SHP77 (cell line): ENCODE measurements around the gene HDDC3.
A peak's percentile ranks its signal among the peaks of the same experiment; 100 is the strongest.

Experiments
- DNase-seq, 2 experiments: peaks; one replicate each; lab custom pipeline; 2025; lab: John Stamatoyannopoulos, UW

Gene HDDC3

GRCh38 chr15:90953947-90954711, 21.8 kb upstream of the HDDC3 start:
- no peak for DNase-seq

DNA sequence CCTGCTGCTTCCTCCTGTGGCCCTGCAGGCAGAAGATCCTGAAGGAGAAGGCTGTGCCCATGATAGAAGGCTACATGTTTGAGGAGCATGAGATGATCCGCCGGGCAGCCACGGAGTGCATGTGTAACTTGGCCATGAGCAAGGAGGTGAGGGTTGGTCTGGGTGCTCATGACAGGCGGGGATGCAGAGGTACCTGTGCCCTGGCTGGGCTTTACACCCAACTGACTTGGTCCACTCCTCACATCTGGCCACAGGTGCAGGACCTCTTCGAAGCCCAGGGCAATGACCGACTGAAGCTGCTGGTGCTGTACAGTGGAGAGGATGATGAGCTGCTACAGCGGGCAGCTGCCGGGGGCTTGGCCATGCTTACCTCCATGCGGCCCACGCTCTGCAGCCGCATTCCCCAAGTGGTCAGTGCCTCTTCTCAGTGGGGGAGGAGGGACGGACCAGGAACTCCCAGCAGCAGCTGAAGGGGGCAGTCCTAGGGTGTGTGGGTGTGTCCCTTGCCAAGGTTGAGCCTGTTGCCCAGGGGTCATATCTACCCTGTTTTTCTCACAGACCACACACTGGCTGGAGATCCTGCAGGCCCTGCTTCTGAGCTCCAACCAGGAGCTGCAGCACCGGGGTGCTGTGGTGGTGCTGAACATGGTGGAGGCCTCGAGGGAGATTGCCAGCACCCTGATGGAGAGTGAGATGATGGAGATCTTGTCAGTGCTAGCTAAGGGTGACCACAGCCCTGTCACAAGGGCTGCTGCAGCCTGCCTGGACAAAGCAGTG, 20.7 kb upstream of the HDDC3 start:
- no peak for DNase-seq

DNA sequence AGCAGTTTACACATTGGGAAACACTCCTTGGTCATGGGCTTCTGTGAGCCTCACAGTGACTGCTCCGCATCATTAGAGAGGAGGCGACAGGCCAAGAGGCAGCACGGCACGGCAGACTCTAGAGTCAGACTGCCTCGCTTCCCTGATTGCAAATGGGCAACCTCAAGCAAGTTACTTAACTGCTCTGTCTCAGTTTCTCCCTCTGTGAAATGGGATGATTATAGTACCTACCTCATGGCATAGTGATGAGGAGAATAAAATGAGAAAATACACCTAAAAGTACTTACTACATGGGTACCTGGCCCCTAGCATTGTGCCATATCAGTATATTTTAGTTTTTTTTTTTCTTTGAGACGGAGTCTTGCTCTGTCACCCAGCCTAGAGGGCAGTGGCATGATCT, 18.3 kb upstream of the HDDC3 start:
- DNase-seq, result no peak

DNA sequence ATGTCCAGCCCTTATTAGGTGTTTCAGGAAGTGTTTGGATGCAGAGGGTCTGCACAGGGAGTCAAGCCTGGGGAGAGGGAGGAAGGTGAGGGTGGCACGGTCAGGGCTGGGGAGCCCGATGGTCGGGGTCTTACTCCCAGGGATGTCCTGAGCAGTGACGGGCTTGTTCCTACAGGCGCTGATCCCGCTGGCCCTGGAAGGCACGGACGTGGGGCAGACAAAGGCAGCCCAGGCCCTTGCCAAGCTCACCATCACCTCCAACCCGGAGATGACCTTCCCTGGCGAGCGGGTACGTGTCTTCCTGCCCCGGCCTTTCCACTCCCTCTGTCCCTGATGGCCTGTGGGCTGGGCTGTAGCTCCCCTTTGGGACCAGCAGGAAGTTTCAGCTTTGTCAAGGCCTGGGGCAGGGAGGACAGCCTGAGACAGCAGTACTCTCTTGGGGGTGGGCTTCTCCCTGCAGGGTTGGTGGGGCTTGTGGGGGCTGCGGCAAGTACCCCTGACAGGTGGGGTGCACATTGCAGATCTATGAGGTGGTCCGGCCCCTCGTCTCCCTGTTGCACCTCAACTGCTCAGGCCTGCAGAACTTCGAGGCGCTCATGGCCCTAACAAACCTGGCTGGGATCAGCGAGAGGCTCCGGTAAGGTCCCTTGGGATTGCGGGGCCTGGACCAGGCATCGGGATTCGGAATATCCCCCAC, 17.8 kb upstream of the HDDC3 start:
- DNase-seq, result no peak

DNA sequence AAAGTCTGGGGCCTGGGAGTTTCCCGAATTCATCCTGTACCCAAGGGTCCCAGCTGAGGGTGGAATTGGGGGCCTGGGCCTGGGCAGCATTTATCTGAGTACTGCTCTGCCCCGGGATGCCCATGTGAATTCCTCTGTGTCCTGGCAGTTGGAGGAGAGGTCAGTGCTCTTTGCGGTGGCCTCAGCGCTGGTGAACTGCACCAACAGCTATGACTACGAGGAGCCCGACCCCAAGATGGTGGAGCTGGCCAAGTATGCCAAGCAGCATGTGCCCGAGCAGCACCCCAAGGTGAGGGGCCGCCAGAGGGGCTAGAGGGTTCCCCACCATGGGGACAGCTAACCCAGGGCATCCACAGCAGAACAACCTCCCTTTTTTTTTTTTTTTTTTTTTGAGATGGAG, 16.2 kb upstream of the HDDC3 start:
- no peak for DNase-seq

- DNase-seq, result no peak
These were observed 15.4 kb upstream of the HDDC3 start for GRCh38 chr15:90947577-90948357.

- no peak for DNase-seq
These were observed 14.7 kb upstream of the HDDC3 start for GRCh38 chr15:90946941-90947576.

DNA sequence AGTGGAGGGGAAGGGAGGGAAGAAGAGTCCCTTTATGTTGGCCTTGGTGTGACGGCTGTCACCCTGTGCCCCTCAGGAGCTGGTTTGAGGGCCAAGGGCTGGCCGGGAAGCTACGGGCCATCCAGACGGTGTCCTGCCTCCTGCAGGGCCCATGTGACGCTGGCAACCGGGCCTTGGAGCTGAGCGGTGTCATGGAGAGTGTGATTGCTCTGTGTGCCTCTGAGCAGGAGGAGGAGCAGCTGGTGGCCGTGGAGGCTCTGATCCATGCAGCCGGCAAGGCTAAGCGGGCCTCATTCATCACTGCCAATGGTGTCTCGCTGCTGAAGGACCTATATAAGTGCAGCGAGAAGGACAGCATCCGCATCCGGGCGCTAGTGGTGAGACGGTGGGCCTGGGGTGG, 14.2 kb upstream of the HDDC3 start:
- no peak for DNase-seq

DNA sequence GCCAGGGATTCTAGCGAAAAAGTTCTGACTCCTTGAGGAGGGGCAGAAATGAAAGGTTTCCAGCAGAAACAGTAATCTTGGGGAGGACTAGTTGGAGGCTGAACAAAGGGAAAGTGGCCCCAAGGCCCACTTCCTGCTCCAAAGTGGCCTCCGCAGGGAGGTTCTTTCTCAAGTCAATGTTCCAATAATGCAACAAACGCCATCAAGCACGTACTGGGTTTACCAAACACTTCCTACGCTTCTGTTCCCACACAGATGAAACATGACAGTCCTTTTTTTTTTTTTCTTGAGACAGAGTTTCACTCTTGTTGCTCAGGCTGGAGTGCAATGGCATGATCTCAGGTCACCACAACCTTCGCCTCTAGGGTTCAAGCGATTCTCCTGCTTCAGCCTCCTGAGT, 12.7 kb upstream of the HDDC3 start:
- no peak for DNase-seq

- no peak for DNase-seq
These were observed 10.2 kb upstream of the HDDC3 start for GRCh38 chr15:90942354-90943120.

DNA sequence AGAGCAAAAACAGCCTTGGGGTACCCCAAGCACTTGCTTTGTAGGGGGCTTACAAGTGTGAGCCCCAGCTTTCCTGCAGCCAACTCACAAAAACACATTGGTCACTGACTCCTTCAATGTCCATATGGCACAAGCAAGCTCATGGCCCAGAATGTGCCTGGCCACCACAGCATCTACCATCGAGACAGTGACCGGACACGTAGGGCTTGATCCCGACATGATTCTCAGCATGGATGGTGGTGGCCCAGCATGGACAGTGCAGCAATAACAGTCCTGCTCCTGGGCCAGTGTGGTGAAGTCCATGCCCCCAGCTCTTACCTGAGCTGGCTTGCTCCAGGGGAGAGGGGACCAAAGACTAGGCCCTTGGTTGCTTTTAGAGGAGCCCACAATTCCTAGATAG, 8.7 kb upstream of the HDDC3 start:
- DNase-seq, result no peak

DNA sequence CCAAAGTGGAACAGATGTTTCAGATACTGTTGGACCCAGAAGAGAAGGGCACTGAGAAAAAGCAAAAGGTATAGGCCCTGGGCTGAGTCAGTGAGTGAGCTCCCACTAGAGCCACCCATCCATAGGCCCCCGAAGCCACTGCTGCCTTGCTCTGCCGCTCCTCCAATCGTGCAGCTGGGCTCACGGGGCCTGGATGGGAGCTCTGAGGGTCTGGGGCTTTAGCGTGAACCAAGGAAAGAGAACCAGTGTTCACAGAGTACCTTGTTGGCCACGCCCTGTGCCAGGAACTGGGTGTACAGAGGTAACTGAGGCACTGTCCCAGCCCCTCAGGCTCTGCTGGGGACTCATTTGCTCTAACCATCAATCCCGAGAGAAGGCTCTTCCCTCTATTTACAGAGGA, 7.4 kb upstream of the HDDC3 start:
- DNase-seq, result no peak

GRCh38 chr15:90938261-90938660, 5.9 kb upstream of the HDDC3 start:
- no peak for DNase-seq

DNA sequence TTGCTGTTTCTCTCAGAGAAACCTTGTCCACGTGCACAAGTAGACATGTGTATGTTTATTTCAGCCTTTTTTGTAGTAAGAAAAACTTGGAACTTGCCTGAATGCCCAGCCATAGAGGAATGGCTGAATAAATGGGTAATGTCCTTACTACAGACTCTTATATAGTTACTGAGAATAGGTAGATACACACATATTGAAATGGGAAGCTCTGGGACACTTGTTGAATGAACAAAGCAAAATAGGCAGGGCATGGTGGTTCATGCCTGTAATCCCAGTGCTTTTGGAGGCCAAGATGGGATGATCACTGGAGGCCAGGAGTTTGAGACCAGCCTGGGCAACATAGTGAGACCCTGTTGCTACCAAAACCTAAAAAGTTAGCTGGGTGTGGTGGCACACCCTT, 4.5 kb upstream of the HDDC3 start:
- no peak for DNase-seq

GRCh38 chr15:90934949-90935751, 2.8 kb upstream of the HDDC3 start, which contains the start of gene UNC45A:
Gene UNC45A (plus strand): TSS chr15:90935285. CDS start chr15:90935325, 40 bp downstream.
- DNase-seq, result peak; percentile 72 to 86

DNA sequence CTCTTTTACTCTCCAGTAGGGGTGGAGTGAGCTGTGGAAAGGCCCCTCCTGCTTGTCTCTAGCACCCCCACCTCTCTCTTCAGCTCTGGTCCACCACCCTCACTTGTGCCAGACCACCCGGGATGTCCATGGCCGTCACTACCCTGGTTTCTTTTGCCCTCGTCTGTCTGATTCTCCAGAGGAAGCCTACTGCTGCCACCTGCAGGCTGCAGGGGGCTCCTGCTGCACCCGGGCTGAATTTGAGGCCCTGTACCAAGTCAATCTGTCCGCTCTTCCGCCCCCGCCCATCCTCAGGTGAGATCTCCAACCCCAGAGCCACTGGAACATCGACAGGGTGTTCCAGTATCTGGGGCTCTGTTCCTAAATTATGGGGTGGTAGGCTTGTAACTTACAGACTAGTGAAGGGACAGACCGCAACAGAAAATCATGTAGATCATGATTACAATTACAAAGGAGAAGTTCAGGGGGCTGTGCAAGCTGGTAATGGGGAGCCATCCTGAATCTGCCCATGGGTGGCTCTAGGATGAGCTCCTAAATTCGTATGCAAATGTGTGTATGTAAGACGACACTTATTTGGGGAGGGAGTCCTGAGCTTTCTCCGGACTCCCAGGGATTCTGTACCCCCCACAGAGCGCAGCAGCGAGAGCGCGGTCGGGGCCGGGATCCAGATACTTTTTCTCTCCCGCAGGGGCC, 2.1 kb upstream of the HDDC3 start:
- DNase-seq, result peak; percentile 82 to 90

- no peak for DNase-seq
These were observed 952 bp upstream of the HDDC3 start for GRCh38 chr15:90933301-90933700.

DNA sequence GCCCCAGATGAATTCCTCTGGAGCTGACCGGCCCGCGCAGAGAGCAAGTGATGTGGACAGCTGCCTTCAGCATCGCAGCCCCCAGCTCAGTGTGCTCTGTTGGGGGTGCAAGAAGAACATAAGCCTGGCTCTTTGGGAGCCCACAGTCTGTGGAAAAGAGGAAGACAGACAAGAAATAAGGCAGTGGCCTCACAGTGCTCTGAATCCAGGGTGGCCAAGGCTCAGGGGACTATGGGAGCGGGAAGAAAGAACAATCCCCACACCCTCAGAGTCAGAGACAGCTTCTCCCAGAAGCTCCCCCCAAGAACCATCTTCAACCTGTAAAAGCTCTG, 277 bp upstream of the HDDC3 start:
- no peak for DNase-seq

DNA sequence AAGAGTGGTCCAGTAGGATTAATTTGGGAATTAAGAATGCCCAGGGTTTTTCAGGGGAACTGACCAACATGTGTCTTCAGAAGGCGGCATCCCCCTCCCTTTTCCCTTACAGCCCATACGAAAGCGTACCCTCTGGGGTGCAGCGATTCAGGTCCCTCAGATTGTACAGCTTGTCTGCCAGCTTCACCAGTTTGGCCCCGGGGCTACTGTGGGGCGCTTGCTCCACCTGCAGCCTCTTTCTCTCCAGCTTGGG, 848 bp downstream of the HDDC3 start:
- no peak for DNase-seq
